ENCODE results near the gene HNRNPUL2. TPM values are rescaled to one million over a fixed set of nuclear protein-coding genes. Genes with fewer than 3 reads are reported as not detected.

Gene HNRNPUL2
- total and polyA plus RNA-seq, 10 of the 15 experiments (the other 5 are each of a cell fraction or from before 2014, with no cell fraction given), result 1.6 to 72.2 (median 14.9) TPM

GRCh38 chr11:62665075-62665598, 62.1 kb downstream of the HNRNPUL2 start, which contains the start of the genes C11orf98 and CSKMT (continued):
- TF ChIP-seq ZBTB33 (IDR thresholded peaks at IDR 0.05) (0 out of 2 replicates have a peak, but pooled peaks have one; percentile 10), PAX5 (IDR thresholded peaks at IDR 0.05; ENCODE audit: borderline replicate concordance, low read depth, low read length) (0 out of 2 replicates have a peak, but pooled peaks have one; percentile 80), BCL11A (IDR thresholded peaks at IDR 0.05; ENCODE audit: low read depth, low read length) (0 out of 2 replicates have a peak, but pooled peaks have one; percentile 12), FOS (IDR thresholded peaks at IDR 0.05; ENCODE audit: borderline replicate concordance, extremely low read depth, insufficient read length) (no peak), SREBF1 (IDR thresholded peaks at IDR 0.05; ENCODE audit: low read length) (no peak), ZNF207 (IDR thresholded peaks at IDR 0.05; ENCODE audit: borderline replicate concordance) (peak; percentile 26; the same call in 1 of the 2 replicates), BMI1 (IDR thresholded peaks at IDR 0.05; ENCODE audit: borderline replicate concordance) (peak; percentile 63; the same call in 1 of the 2 replicates), IRF3 (IDR thresholded peaks at IDR 0.05) (0 out of 2 replicates have a peak, but pooled peaks have one; percentile 15), ASH2L (IDR thresholded peaks at IDR 0.05; ENCODE audit: borderline replicate concordance, low read depth) (no peak)
- TF ChIP-seq, protein P1, sequence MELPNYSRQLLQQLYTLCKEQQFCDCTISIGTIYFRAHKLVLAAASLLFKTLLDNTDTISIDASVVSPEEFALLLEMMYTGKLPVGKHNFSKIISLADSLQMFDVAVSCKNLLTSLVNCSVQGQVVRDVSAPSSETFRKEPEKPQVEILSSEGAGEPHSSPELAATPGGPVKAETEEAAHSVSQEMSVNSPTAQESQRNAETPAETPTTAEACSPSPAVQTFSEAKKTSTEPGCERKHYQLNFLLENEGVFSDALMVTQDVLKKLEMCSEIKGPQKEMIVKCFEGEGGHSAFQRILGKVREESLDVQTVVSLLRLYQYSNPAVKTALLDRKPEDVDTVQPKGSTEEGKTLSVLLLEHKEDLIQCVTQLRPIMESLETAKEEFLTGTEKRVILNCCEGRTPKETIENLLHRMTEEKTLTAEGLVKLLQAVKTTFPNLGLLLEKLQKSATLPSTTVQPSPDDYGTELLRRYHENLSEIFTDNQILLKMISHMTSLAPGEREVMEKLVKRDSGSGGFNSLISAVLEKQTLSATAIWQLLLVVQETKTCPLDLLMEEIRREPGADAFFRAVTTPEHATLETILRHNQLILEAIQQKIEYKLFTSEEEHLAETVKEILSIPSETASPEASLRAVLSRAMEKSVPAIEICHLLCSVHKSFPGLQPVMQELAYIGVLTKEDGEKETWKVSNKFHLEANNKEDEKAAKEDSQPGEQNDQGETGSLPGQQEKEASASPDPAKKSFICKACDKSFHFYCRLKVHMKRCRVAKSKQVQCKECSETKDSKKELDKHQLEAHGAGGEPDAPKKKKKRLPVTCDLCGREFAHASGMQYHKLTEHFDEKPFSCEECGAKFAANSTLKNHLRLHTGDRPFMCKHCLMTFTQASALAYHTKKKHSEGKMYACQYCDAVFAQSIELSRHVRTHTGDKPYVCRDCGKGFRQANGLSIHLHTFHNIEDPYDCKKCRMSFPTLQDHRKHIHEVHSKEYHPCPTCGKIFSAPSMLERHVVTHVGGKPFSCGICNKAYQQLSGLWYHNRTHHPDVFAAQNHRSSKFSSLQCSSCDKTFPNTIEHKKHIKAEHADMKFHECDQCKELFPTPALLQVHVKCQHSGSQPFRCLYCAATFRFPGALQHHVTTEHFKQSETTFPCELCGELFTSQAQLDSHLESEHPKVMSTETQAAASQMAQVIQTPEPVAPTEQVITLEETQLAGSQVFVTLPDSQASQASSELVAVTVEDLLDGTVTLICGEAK (IDR thresholded peaks at IDR 0.05; ENCODE audit: borderline replicate concordance), result peak; percentile 82; the same call in 1 of the 2 replicates
- TF ChIP-seq, protein P2, sequence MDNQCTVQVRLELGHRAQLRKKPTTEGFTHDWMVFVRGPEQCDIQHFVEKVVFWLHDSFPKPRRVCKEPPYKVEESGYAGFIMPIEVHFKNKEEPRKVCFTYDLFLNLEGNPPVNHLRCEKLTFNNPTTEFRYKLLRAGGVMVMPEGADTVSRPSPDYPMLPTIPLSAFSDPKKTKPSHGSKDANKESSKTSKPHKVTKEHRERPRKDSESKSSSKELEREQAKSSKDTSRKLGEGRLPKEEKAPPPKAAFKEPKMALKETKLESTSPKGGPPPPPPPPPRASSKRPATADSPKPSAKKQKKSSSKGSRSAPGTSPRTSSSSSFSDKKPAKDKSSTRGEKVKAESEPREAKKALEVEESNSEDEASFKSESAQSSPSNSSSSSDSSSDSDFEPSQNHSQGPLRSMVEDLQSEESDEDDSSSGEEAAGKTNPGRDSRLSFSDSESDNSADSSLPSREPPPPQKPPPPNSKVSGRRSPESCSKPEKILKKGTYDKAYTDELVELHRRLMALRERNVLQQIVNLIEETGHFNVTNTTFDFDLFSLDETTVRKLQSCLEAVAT (IDR thresholded peaks at IDR 0.05), result peak; percentile 89

Data from GM12878 (cell line).